Stimulated activated CD4-positive, alpha-beta T cell treated with anti-CD3 and anti-CD28 coated beads, Interleukin-4, amount 100 ng/mL, for 48 hours (primary cell): ENCODE results near the gene APPL2.

ENCODE experiments used
- DNase-seq, 2 donors: peaks; one replicate each; pipeline ENCODE4 v3.0.0-alpha.2; 2020; ENCODE audit warnings: low read depth in 2 of 2

The APPL2 gene

GRCh38 chr12:105235732-105236476, at the start of gene APPL2:
Gene APPL2 (minus strand): TSS chr12:105236174. CDS start chr12:105236012, 162 bp downstream.
- DNase-seq = peak; percentile 67 to 80

- DNase-seq = no peak
Observed at GRCh38 chr12:105285378-105285777, 49.4 kb upstream of the APPL2 start.

- DNase-seq = no peak
Observed at GRCh38 chr12:105281694-105282049, 45.7 kb upstream of the APPL2 start.

GRCh38 chr12:105280966-105281693, 45.2 kb upstream of the APPL2 start:
- DNase-seq = no peak

GRCh38 chr12:105279460-105280056, 43.6 kb upstream of the APPL2 start:
- peak; percentile 4 to 20 for DNase-seq

- no peak for DNase-seq
Observed at GRCh38 chr12:105278043-105278697, 42.2 kb upstream of the APPL2 start.

GRCh38 chr12:105275997-105276733, 40.2 kb upstream of the APPL2 start:
- DNase-seq = no peak

GRCh38 chr12:105274571-105274970, 38.6 kb upstream of the APPL2 start:
- no peak for DNase-seq

- no peak for DNase-seq
Observed at GRCh38 chr12:105273601-105274000, 37.6 kb upstream of the APPL2 start.

GRCh38 chr12:105272814-105273416, 36.9 kb upstream of the APPL2 start:
- DNase-seq = no peak

- no peak for DNase-seq
Observed at GRCh38 chr12:105272152-105272551, 36.2 kb upstream of the APPL2 start.

GRCh38 chr12:105271364-105271763, 35.4 kb upstream of the APPL2 start:
- DNase-seq = no peak

GRCh38 chr12:105270671-105271255, 34.8 kb upstream of the APPL2 start:
- DNase-seq = no peak

- DNase-seq = no peak
Observed at GRCh38 chr12:105267711-105268110, 31.7 kb upstream of the APPL2 start.

GRCh38 chr12:105264771-105265170, 28.8 kb upstream of the APPL2 start:
- no peak for DNase-seq

- no peak for DNase-seq
Observed at GRCh38 chr12:105262461-105263184, 26.6 kb upstream of the APPL2 start.

- DNase-seq = no peak
Observed at GRCh38 chr12:105261010-105261409, 25.0 kb upstream of the APPL2 start.

GRCh38 chr12:105259226-105259625, 23.3 kb upstream of the APPL2 start:
- DNase-seq = no peak

GRCh38 chr12:105257321-105257728, 21.4 kb upstream of the APPL2 start:
- no peak for DNase-seq

GRCh38 chr12:105256921-105257320, 20.9 kb upstream of the APPL2 start:
- DNase-seq = no peak
